Limb (tissue), 2 donors: Measurements from ENCODE around the gene ZNF385C.
"Not testable (repeated sequence)": the region's sequence is repeated elsewhere in the genome, so short reads cannot be mapped to it uniquely, and the experiment has no call there.

Source experiments
- DNase-seq, 2 donors: peaks; one replicate each; pipeline ENCODE4 v3.0.0-alpha.2; 2016; ENCODE audit errors: extremely low spot score in 2 of 2

Gene ZNF385C

DNA sequence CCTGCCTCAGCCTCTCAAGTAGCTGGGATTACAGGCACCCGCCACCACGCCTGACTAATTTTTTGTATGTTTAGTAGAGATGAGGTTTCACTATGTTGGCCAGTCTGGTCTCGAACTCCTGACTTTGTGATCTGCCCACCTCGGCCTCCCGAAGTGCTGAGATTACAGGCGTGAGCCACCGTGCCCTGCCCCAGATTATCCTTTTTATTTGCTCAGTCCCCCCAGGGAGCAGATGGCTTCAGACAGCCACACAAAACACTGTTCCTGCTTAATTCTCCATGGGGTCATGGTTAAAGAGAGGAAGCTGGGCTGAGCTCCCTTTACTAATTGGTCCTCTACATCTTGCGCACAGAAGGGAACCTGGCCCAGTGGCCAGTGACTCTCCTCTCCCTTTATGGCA lies 77.4 kb downstream of the ZNF385C start:
- DNase-seq = not testable (repeated sequence)

DNA sequence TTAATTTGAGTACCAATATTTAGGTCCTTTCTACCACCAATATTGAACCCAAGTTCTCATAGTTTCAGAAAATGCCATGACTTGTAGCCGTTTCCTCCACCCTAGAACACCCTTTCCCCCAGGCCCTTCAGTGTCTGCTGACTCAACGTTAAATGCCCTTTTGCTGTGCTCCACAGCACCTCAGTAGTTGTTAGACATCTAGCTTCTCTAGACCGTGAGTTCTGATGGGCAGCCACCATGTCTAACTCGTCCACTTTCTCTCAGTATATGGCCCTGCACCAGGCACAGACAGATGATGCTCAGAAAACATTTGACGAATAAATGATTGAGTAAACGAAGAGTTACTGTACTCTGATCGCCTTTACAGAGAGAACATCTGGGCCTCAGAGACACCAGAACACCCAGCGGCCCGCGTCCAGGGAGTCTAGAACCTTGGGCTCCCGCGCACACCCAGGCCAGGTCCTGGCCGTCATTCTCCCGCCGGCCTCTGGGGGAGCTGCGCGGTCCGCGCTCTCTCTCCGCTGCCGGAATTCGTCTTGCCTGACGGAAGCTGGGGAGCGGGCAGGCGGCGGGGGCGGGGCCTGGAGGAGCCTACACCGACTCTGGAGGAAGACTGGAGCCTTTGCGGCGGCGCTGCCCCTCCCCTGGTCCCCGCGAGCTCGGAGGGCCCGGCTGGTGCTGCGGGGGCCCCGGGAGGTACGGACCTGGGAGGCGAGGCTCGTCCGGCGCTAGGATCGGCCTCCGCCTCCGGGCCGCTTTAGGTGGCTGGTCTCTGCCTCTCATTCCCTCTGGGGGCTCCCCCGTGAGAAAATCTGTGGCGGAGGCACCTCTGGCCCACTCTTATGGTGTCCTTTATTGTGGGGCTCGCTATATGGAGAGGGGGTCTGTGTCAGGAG lies 78.5 kb downstream of the ZNF385C start, which contains the start of gene NKIRAS2:
TSS of gene NKIRAS2 (plus strand) at position 582 of the 896 bp plus-strand sequence. CDS start 1,488 bp downstream, outside the sequence.
- DNase-seq = peak; percentile 91 to 95

DNA sequence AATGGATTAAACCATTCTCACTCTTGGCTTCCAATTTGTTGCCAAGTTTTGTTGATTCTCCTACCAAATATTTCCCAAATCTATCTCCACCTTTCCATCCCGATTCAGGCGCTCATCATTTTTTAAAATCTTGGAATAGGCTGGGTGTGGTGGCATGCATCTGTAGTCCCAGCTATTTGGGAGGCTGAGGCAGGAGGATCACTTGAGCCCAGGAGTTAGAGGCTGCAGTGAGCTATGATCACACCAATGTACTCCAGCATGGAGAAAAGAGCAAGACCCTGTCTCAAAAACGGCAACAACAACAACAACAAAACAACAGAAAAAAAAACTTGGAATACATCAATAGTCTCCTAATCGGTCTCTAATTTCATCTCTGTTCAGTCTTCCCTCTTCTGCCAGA lies 79.3 kb downstream of the ZNF385C start:
- DNase-seq = no peak

DNA sequence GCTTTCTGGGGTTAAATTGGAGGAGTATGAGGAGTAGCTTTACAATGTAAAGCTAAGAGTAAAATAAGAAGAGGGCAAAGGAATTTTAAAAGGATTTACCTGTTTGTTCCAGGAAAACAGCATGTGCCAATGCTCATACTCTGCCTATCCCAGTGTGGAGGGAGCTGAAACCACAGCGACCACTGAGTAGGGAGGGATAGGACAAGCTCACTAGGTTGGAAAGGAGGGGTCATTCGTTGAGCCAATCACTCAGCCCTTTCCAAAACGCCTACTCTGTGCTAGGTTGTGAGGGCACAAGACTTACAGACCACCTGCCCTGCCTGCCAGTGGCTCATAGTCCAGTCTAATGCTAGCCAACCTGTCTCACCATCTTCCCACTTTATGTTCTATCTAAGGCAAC lies 79.9 kb downstream of the ZNF385C start:
- no peak for DNase-seq

DNA sequence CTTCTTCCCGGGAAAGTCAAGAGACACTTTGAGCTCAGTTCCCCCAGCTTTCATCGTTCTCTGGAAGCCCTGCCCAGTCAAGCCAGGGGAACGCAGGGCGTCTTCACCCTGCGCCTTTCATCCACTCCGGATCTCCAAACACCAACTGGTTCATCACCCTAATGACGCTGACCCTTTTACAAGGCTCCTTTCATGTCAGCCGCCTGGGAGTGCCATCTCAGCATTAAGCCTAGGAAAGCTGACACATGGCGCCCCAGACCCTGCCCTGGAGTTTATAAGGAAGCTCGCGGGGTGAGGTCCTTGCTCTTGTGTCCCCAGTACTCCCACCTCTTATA lies 80.4 kb downstream of the ZNF385C start:
- DNase-seq = no peak

DNA sequence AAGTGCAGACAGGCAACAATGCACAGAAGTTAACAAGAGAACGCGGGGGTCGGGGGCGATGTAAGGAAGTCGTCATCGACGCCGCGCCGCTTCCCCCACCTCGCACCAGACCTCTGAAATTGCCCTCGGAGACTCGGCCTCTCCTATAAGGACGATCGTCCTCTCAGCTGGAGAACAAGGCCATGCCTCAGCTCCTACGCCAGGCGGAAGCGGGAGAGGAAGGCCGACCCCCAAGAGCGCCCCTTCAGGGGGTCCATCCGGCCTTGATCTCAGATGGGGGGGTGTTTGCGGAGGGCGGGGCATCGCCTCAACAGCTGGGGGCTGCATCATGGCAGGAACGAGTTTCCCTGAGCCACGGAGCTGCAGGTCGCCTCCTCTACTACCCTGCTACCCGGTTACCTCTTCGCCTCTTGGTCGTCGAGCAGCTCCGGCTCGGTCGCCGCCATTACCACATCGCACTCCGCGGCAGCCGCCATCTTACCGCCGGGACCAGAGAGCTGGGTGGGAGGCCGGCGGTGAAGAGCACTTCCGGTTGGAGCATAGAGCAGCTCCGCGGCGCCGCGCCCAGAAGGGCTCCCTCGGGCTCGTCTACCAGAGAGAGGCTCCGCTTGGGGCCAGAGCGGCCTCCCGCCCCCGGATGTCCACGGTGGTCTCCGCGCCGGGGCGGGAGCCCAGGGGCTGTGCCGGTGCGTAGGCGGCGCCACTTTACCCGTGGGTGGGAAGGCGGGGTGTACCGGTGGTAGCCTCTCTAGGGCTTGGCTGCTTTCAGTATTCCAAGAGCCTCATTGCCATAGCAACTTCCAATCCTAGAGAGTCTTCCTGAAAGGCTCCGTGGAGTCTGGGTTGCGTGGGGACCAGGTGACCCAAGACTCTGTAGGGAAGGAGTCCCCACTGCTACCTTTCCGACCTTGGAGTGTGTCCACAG lies 81.1 kb downstream of the ZNF385C start, which contains the start of gene DNAJC7:
TSS of gene DNAJC7 (minus strand) at position 499 of the 925 bp plus-strand sequence. CDS start at position 476, 23 bp downstream.
- peak; percentile 94 to 96 for DNase-seq

DNA sequence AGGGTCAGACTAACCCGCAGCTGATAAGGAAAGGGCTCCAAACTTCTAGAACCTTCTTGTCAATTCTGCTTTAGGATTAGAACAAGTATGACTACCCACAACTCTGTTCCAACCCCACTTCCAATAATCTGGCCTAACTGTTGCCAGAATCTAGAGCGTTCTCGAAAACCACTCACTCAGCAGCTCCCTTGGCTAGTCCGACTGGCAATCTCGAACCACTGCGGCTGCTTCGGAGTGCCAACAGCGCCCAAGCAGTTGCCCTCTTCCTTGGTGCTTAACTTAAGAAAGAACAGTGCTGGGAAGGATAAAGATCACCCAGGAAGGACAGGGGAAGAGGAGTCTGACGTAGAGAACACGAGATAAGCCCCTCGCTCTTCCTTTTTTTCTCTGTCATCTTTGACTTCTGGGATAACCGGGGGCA lies 81.9 kb downstream of the ZNF385C start:
- peak in 1 of 2 donors; percentile 42 for DNase-seq

DNA sequence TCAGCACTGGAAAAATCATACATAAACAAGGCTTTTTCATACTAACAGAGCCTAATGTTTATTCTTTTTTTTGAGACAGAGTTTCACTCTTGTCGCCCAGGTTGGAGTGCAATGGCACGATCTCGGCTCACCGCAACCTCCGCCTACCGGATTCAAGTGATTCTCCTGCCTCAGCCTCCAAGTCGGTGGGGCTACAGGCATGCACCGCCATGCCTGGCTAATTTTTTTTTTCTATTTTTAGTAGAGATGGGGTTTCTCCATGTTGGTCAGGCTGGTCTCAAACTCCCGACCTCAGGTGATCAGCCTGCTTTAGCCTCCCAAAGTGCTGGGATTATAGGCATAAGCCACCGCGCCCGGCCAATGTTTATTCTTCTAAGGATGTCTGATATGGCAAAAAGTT lies 84.5 kb downstream of the ZNF385C start:
- not testable (repeated sequence) for DNase-seq

DNA sequence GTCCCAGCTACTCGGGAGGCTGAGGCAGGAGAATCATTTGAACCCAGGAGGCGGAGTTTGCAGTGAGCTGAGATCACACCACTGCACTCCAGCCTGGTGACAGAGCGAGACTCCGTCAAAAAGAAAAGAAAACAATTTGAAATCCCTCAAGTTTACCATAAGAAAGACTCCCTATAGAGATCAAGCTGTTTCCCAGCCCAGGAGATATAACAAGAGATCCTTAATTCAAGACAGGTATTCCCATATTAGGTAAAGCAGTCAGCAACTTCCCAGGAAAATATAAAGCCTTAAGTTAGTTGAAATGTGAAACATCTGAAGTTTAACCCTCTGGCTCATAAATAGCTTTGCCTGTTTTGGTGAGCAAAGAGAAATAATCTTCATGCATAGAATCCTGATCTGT lies 85.9 kb downstream of the ZNF385C start:
- DNase-seq = not testable (repeated sequence)

DNA sequence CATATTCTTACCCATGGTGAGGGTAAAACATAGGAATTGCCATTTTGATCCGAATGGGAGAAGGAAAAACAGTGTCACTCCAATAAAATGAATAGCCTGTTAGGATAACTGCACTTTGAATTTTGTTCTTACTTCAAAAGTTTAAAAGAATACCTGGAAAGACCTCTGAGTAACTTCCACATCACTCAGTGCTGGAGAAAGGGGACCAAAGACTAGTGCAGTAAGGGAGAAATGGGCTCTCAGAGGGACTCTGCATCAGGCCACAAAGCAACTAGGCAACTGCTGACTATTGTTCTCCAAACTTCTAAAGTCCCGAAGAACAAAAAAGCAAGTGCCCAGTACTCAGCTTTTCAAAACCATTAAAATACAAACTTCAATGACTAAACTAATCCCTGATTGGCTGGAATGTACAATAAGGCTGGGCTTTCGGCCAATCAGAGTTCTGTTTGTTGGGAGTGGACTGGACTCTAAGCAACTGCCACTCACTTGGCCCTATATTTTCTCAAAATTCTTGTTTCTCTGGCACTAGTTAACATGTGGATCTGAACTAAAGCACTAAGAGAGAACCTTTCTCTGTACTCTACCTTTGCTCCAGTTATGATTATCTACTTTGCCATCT lies 87.3 kb downstream of the ZNF385C start:
- no peak for DNase-seq

DNA sequence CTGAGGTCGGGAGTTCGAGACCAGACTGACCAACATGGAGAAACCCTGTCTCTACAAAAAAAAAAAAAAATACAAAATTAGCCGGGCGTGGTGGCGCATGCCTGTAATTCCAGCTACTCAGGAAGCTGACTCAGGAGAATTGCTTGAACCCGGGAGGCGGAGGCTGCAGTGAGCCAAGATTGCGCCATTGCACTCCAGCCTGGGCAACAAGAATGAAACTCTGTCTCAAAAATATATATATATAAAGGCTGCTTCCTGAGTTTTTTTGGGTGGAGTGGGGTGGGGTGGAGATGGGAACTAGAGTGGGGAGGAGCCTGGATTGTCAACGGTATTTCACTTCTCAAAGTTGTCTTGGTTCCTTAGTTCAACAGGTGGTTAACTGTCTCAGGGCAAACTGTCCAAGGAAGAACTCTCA lies 88.0 kb downstream of the ZNF385C start:
- DNase-seq = not testable (repeated sequence)

DNA sequence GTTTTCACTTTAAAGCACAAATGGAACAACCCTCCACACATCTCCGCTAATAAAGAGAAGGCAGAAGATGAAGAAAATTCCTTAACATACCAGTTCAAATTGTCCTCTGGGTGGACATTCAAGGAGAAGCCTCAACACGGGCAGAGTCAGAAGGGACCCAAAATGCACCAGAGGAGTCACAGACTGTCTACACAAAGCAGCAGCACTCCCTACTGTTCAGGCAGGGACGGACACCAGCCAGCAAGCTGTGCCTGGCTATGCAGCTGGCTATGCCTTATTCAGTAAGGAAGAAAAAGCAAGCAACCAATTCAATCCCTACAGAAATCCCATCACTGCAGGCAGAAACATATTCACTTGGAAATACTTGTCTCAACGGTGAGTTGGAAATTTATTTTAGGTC lies 89.1 kb downstream of the ZNF385C start:
- DNase-seq = no peak

DNA sequence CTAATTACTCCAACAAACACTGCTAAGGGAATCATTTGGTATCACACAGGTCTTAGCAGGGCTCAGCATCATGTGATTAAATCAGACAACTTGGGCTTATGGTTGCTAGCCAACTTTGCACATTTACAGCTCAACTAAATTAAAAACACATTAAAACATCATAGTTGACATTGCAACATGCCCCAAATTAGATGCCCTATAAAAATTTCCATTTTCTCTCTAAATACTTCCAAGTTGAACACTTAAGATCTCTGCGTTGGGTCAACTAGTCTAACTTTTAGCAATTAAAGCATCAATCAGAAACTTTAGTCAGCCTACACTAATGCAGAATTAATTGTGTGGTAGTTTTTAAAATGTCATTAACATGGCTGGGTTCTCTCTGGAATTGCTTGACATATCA lies 93.1 kb downstream of the ZNF385C start:
- no peak for DNase-seq

DNA sequence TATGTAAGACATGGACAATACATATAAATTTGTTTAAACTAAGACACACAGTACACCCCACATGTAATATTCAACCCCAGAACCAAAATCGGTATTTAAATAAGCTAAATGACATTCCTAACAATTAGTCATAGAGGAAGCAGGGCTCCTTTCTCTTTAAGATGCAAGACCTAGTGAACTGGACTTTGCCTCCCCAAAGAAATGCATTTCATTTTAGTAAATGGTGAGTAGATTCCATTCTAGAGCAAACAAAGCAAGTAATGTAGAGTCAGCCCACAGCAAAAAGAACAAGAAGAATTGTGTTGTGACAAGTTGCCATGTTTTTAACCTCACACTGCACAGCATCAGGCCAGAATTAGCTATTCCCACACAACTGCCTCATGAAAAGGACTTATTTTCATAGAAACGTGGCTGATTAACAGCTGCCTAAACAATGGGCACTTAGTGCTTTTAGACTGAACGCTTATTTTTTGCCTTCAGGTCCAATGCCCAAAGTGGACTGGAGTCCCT lies 95.4 kb downstream of the ZNF385C start:
- no peak for DNase-seq

DNA sequence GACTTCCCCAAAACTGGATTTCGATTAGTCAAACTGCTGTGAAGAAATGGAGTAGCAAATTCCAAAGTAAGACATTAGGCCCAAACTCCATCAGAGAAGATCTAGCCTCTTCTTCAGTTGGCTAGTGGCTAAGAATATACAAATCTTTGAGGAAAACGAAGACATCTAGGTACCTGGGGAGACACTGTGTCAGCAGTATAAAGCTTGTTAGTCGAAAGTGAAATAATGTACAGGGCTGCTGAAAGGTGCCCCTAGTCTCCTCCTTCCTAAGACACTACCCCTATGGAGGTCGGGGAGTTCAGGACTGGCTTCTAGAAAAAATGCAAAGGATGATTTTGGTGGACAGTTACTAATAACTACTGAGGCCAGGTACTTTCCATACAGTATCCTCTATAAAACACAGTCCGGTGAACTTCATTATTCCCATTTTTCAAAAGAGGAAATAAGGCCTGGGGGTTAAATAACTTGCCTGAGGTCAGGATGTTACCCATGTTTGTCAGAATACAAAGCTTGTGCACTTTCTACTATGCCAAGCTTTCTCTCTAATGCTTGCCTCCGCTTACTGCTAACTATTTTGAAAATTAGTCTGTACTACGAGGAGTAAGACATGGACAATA lies 96.0 kb downstream of the ZNF385C start:
- DNase-seq = no peak

DNA sequence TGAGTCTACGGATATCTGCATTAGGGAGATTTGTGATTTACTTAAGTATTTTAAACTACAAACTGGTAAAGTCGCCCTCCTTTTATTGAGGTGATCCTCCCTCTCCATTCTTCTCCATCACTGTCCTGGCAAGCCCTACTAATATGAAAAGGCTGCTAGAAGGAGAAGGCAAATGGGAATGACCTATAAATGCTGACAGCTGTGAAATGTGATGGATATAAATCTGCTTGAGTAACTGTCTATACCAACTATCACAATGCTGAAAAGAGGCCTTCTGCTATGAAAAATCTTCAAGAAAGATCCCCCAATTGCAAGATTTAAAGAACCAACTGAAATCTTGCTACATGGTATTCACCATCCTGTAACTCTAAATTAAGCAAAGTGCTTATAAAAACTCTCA lies 96.5 kb downstream of the ZNF385C start:
- DNase-seq = no peak

DNA sequence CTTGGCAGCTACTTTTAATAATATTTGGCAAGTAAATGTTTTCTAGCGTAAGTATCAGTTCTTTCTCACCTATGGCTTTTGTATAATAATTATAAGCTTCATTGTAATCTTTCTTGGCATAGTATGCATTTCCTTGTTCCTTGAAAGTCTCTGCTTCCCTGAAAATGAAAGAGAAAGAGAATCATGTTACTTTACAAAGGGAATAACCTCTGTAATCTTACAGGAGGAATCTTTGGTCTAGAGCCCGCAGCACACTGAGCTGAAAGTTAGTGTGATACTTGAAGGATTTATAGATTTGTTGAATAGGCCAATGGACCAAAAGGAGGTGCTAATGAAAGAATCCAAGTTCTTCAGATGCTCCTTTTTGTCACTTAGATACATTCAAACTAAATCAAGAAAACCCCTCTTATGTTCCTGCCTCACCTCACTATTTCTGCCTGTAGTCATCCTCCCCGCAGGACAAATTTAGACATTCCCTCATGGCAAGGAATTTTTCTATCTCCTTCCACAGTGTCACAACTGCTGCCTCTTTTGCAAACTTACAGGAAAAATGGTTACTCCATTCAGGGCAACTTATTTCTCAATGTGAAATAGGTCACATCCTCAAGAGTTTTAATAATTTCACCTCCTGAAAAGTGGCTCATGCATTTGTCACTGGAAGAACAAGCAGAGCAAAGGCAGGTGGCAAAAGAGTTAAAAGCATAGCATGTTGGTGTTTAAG lies 97.7 kb downstream of the ZNF385C start:
- DNase-seq = no peak

DNA sequence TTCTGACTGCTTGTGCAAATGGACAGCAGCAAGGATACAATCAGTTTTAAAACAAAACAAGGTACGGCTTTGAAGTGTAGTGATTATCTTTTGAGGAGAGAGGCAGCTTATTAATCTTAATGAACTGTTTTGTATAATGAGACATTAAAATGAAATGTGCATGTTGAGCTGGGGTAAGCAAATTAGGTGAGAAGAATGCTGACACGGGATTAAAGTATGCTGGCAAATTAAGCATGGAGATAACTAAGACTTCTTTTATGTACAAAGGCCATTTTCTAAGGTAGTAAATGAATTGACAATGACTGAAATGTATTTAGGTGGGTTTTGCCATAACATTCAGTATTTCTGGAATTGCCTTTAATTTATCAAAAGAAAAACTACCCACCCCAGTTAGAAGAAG lies 99.8 kb downstream of the ZNF385C start:
- no peak for DNase-seq

DNA sequence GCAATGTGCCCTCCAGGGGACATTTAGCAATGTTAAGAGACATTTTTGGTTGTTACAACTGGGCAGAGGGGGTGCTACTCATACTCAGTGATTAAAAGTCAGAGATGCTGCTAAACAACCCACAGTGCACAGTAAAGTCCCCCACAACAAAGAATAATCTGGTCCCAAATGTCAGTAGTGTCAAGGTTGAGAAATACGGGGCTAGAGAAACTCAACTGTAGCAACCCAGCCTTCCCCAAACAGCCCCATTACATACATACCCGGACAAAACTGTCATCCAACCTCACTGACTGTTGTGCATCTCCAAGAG lies 101.5 kb downstream of the ZNF385C start:
- no peak for DNase-seq

DNA sequence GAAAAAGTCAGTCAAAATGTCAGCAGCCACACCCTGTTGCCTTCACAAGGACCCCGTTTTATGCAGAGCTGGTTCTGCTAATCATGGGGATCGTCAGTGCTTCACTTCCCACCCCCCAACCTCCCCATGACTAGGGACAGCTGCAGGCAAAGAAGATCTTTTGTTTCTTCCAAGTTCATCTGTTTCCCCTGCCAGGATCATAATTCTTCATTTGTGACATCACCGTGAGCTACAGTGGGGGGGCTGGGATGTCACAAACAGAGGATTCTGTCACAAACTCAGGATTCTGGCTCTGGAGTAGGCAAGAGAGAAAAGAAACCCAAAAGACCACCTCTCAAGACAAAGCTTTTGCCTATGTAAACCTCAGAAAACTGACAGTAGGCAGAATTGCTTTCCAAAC lies 105.7 kb downstream of the ZNF385C start:
- peak; percentile 11 to 32 for DNase-seq
